ENCODE results near the gene RFX1. TPM values are rescaled to one million over a fixed set of nuclear protein-coding genes. Genes with fewer than 3 reads are reported as not detected.

The RFX1 gene
- total and polyA plus RNA-seq, 4 donors, result 1.8 to 5.6 (median 3.5) TPM

GRCh38 chr19:14054099-14054498 lies 48.0 kb upstream of the RFX1 start:
- no peak overlapping the region for H3K9ac ChIP-seq (ENCODE audit: low read depth in 1 of 2, low read length in 2 of 2)
- H3K9me3 ChIP-seq (ENCODE audit: control insufficient read depth in 4 of 4, low read length in 3 of 4), result no peaks in the 10 kb centered on the region
- no peak for TF ChIP-seq REST (IDR thresholded peaks at IDR 0.05)
- TF ChIP-seq RAD21 (IDR thresholded peaks at IDR 0.05), result no peak
- TF ChIP-seq ZBTB33 (IDR thresholded peaks at IDR 0.05), result no peak
- TF ChIP-seq, protein P1, sequence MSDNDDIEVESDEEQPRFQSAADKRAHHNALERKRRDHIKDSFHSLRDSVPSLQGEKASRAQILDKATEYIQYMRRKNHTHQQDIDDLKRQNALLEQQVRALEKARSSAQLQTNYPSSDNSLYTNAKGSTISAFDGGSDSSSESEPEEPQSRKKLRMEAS (IDR thresholded peaks at IDR 0.05), result no peak
- TF ChIP-seq YY1 (IDR thresholded peaks at IDR 0.05), result no peak
- no peak for TF ChIP-seq ATF3 (IDR thresholded peaks at IDR 0.05)
- no peak for TF ChIP-seq HNF4G (IDR thresholded peaks at IDR 0.05)
- no peak for TF ChIP-seq FOXA1 (IDR thresholded peaks at IDR 0.05)
- TF ChIP-seq NR2F2 (IDR thresholded peaks at IDR 0.05), result no peak
- TF ChIP-seq JUND (IDR thresholded peaks at IDR 0.05), result no peak
- TF ChIP-seq RXRA (IDR thresholded peaks at IDR 0.05), result no peak
- no peak for TF ChIP-seq GABPA (IDR thresholded peaks at IDR 0.05 in 1 of 2, conservative IDR thresholded peaks at IDR 0.05 in 1 of 2)
- TF ChIP-seq SP1 (IDR thresholded peaks at IDR 0.05), result no peak
- no peak for TF ChIP-seq FOXA2 (IDR thresholded peaks at IDR 0.05)
- no peak for TF ChIP-seq EGR1 (IDR thresholded peaks at IDR 0.05; ENCODE audit: low read depth in 2 of 2)
- TF ChIP-seq, protein P2, sequence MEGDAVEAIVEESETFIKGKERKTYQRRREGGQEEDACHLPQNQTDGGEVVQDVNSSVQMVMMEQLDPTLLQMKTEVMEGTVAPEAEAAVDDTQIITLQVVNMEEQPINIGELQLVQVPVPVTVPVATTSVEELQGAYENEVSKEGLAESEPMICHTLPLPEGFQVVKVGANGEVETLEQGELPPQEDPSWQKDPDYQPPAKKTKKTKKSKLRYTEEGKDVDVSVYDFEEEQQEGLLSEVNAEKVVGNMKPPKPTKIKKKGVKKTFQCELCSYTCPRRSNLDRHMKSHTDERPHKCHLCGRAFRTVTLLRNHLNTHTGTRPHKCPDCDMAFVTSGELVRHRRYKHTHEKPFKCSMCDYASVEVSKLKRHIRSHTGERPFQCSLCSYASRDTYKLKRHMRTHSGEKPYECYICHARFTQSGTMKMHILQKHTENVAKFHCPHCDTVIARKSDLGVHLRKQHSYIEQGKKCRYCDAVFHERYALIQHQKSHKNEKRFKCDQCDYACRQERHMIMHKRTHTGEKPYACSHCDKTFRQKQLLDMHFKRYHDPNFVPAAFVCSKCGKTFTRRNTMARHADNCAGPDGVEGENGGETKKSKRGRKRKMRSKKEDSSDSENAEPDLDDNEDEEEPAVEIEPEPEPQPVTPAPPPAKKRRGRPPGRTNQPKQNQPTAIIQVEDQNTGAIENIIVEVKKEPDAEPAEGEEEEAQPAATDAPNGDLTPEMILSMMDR (IDR thresholded peaks at IDR 0.05; ENCODE audit: low read depth, low read length, missing input control), result no peak
- no peak for TF ChIP-seq TAF1 (conservative IDR thresholded peaks at IDR 0.05)
- WGBS, result 92% methylated on average over 6 of the region's 6 CpGs
- no peak overlapping the region for H3K27ac ChIP-seq (ENCODE audit: low read depth in 1 of 2, low read length in 2 of 2)
- DNase-seq (ENCODE audit: low spot score), result no peak
- H3K4me1 ChIP-seq (ENCODE audit: control insufficient read depth in 4 of 4, insufficient read depth in 4 of 4, low read length in 3 of 4), result peaks cover 1 to 9% (median 4%) of the 10 kb centered on the region in 4 donors
- peaks cover 0 to 3% (median 0%) of the 10 kb centered on the region in 4 donors for H3K27me3 ChIP-seq (ENCODE audit: control insufficient read depth in 4 of 4, insufficient read depth in 4 of 4, low read length in 3 of 4)
- no peak overlapping the region for H3K4me3 ChIP-seq (ENCODE audit: low read depth in 1 of 3, low read length in 3 of 3)
- H3K36me3 ChIP-seq (ENCODE audit: control insufficient read depth in 4 of 4, insufficient read depth in 3 of 4, low read depth in 1 of 4, low read length in 3 of 4), result peaks cover 7 to 27% (median 13%) of the 10 kb centered on the region in 4 donors

All from liver (tissue), 9 donors.